ENCODE data around the gene SPIRE1.
"Not testable (repeated sequence)": the region's sequence is repeated elsewhere in the genome, so short reads cannot be mapped to it uniquely, and the experiment has no call there.

SPIRE1 gene

GRCh38 chr18:12531749-12532148, 126.2 kb downstream of the SPIRE1 start:
- no peak overlapping the region for H3K4me3 ChIP-seq (ENCODE audit: low read length)
- no peak for TF ChIP-seq ZNF274 (IDR thresholded peaks at IDR 0.05; ENCODE audit: low read depth, low read length)

GRCh38 chr18:12520442-12520992, 137.4 kb downstream of the SPIRE1 start:
- no peak overlapping the region for H3K4me3 ChIP-seq (ENCODE audit: low read length)
- no peak for TF ChIP-seq ZNF274 (IDR thresholded peaks at IDR 0.05; ENCODE audit: low read depth, low read length)

- no peak for TF ChIP-seq ZNF274 (IDR thresholded peaks at IDR 0.05; ENCODE audit: low read depth, low read length)
- H3K4me3 ChIP-seq (ENCODE audit: low read length), result no peak overlapping the region
Measured at GRCh38 chr18:12518832-12519531, 138.9 kb downstream of the SPIRE1 start.

DNA sequence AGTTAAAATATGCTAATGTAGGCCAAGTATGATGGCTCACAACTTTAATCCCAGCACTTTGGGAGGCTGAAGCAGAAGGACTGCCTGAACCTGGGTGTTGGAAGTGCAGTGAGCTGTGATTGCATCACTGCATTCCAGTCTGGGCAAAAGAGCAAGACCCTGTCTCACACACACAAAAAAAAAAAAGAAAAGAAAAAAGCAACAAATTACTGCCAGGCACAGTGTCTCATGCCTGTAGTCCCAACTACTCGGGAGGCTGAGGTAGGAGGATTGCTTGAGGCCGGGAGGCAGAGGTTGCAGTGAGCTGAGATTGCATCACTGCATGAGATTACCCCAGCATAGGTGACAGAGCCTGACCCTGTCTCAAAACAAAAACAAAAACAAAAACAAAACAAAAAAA, 139.6 kb downstream of the SPIRE1 start:
- TF ChIP-seq ZNF274 (IDR thresholded peaks at IDR 0.05; ENCODE audit: low read depth, low read length), result no peak

DNA sequence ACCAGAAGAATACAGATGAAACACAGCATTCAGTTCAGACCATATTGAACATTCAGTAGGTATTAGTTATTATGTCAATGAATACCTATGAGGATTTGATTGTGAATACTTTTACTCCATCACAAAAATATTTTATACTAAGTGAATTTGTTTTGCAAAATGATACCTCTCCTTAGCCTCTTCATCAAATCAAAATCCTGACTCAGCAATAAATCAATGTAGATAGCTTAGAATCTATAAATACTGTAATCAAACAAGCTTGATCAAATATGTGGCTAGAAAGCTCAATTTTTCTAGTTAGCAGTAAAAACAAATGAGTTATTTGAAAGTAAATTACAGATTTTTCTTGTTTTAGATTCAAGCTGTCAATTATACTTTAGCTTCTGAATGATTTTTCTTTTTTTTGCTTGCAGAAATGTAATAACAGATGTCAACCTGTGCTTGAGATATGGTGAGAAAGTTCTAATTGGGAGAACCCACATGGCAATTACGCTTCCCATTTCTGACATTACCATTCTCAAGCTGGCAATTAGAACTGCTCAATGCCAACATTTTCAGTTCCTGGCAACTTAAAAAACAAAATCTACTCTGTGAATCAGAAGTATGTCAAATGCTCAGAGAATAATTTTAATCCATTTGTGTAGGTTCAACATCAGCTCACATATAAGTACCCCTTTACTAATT, 140.6 kb downstream of the SPIRE1 start:
- no peak for TF ChIP-seq ZNF274 (IDR thresholded peaks at IDR 0.05; ENCODE audit: low read depth, low read length)
- no peak overlapping the region for H3K4me3 ChIP-seq (ENCODE audit: low read length)

More for the DNA sequence above, 139.6 kb downstream of the SPIRE1 start:
- H3K4me3 ChIP-seq (ENCODE audit: low read length), result no peak overlapping the region

GRCh38 chr18:12516049-12516630, 141.8 kb downstream of the SPIRE1 start:
- TF ChIP-seq ZNF274 (IDR thresholded peaks at IDR 0.05; ENCODE audit: low read depth, low read length), result no peak
- H3K4me3 ChIP-seq (ENCODE audit: low read length), result no peak overlapping the region

DNA sequence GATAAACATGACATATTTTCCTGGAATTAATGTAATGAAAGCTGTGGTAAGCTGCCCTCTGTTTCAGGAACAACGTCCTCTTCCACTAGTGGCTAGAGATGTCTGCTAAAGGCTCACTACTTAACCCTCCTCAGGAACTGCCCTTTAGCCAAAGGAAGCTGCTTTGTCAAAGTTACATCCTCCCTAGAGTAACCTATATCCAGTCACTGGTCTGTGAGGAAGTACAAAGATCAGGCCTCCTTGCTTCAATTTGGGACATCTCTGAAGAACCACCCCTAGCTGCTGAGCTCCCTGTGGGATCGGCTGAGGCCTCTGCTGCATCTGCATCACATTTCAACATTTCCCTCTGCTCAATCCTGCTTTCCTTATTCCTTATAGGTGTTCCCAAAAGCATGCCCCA, 142.4 kb downstream of the SPIRE1 start:
- no peak for TF ChIP-seq ZNF274 (IDR thresholded peaks at IDR 0.05; ENCODE audit: low read depth, low read length)
- H3K4me3 ChIP-seq (ENCODE audit: low read length), result no peak overlapping the region

DNA sequence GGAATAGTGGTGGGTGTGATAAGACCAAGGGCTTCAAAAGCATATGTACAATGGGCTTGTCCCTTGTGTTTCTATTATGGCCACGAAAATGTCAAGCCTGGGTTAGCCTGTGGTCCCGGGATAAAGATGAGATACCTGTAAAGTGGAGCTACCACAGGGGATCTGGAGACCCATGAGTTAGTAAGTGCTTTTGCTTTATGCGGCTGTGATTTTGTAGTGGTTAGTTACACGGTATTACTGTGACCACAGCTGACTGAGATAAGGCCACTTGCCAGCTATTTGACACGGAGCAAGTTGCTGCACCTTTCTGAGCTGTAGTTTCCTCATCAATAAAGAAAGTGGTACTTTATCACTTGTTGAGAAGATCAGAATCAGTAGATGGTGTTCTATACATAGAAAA, 150.9 kb downstream of the SPIRE1 start:
- no peak overlapping the region for H3K4me3 ChIP-seq (ENCODE audit: low read length)
- no peak for TF ChIP-seq ZNF274 (IDR thresholded peaks at IDR 0.05; ENCODE audit: low read depth, low read length)

DNA sequence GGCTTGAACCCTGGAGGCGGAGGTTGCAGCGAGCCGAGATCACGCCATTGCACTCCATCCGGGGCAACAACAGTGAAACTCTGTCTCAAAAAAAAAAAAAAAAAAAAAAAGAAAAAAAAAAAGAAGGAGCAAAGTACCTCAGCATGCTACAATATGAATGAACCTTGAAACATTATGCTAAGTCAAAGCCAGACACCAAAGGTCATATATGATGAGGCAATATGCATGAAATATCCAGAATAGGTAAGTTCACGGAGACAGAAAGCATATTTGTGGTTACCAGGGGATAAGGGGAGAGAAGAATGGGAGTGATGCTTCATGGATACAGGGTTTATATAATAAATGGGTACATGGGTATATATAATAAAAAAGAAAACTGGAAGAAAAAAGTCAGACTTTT, 156.9 kb downstream of the SPIRE1 start:
- no peak for TF ChIP-seq ZNF274 (IDR thresholded peaks at IDR 0.05; ENCODE audit: low read depth, low read length)
- no peak overlapping the region for H3K4me3 ChIP-seq (ENCODE audit: low read length)

GRCh38 chr18:12497839-12498238, 160.1 kb downstream of the SPIRE1 start:
- TF ChIP-seq ZNF274 (IDR thresholded peaks at IDR 0.05; ENCODE audit: low read depth, low read length), result no peak
- H3K4me3 ChIP-seq (ENCODE audit: low read length), result no peak overlapping the region

DNA sequence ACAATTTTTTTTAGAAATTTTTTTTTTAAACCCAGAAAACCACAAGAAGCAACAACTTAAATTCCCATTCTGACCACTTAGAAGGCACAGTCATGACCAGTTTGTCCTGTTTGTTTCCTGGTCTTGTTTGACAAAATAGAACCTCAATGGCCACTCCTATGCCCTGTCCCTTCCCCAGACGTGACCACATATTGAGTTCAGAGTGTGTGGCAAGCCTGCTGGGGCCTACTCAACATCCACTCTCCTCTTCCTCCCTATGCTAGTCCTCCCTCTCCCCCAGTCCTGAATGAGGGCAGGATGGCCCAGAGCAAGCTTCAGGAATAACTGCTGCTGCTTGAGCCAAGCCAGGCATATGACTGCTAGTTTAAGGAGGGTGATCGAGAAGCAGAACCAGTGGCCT, 160.6 kb downstream of the SPIRE1 start:
- no peak for TF ChIP-seq ZNF274 (IDR thresholded peaks at IDR 0.05; ENCODE audit: low read depth, low read length)

GRCh38 chr18:12492907-12493306, 165.0 kb downstream of the SPIRE1 start:
- no peak overlapping the region for H3K4me3 ChIP-seq (ENCODE audit: low read length)
- no peak for TF ChIP-seq ZNF274 (IDR thresholded peaks at IDR 0.05; ENCODE audit: low read depth, low read length)

More for the DNA sequence above, 160.6 kb downstream of the SPIRE1 start:
- H3K4me3 ChIP-seq (ENCODE audit: low read length), result no peak overlapping the region

DNA sequence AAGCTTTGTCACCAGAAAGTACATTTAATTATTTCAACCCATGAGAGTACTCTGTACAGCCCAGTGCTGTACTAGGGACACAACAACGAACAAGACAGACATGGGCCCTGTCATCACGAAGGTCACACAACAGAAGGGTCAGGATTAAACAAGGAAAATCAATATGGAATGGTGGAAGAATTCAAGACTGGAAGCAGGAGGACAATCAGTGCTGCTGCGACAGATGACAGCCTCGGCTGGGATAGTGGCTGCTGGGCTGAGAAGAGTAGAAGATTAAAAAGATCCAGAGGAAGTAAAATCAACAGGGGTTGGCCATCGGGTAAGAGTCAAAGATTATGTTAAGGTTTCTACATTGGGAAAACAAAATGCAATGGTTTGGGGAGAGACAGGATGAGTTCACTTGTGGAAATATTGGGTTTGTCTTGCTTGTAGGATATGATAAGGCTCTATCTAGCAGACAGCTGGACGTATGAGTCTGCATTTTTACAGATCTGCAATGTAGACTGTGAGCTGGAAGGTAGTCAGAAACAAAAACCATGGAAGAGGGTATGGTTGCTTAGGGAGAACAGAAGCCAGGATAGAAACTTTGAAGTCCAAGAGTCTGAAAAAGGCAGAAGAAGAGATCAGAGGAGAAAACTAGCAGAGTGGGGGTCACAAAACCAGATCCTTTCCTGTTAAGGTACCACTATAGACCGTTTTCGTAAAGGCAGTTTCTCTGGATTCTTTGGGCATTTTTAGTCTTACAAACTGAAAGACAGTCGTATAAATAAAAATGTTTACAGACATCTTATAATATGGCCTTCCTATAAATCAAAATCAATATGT, 166.1 kb downstream of the SPIRE1 start:
- no peak for TF ChIP-seq ZNF274 (IDR thresholded peaks at IDR 0.05; ENCODE audit: low read depth, low read length)
- no peak overlapping the region for H3K4me3 ChIP-seq (ENCODE audit: low read length)

DNA sequence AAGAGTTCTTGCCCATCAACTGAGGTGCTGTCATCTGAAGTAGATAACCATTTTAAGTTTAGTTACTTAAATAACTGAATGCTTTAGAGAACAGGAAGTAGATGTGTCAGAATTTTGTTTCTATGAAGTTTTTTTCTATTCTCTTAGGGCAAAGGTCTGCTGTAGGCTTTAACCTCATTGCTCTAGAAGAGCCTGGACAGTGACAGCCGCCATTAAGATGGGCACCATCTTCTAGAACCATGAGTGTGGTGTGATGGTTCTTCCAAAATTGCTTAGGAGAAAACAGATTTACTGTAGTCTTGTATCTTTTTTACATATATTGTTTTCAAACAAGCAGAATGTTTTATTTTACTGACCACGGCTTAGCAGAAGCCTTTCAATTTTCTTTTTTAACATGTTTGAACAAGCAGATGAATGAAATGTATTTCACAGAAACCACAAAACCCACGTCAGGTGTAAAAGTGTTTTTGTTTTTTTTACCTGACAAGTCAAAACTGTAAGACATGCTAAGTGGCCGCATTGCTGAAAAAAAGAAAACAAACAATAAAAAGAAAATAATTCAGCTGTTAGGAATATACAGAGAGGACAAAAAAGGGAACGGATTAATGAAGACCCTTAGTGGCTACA, 172.3 kb downstream of the SPIRE1 start:
- no peak overlapping the region for H3K4me3 ChIP-seq (ENCODE audit: low read length)
- no peak for TF ChIP-seq ZNF274 (IDR thresholded peaks at IDR 0.05; ENCODE audit: low read depth, low read length)

GRCh38 chr18:12481915-12482314, 176.0 kb downstream of the SPIRE1 start:
- H3K4me3 ChIP-seq (ENCODE audit: low read length), result not testable (repeated sequence)

All from GM08714 (cell line).